HL-60 (cell line): ENCODE measurements around the gene HAGHL.

Experiments
- DNase-seq, 2 experiments: peaks; one replicate each; pipeline ENCODE4 v3.0.0-alpha.2; 2010 to 2020; ENCODE audit warnings: low read depth in 1 of 2, low spot score in 1 of 2
- H3K27ac ChIP-seq: fragments of 250-450 bp; sonication (Bioruptor Pico); replicated peaks from 2 replicates; pipeline ENCODE4 v1.5.1; 2020; ENCODE audit warnings: mild to moderate bottlenecking, moderate library complexity
- H3K27me3 ChIP-seq: fragments of 250-450 bp; sonication (Bioruptor Pico); 2 replicates; pipeline ENCODE4 v1.5.1; 2021; ENCODE audit warnings: mild to moderate bottlenecking, moderate library complexity; ENCODE audit not compliant: insufficient read depth, poor library complexity, severe bottlenecking
- H3K4me3 ChIP-seq: replicated peaks from 2 replicates; pipeline ENCODE4 v1.5.1; 2011; ENCODE audit warnings: mild to moderate bottlenecking, control low read depth, low read length; ENCODE audit not compliant: insufficient read depth
- CTCF ChIP-seq: IDR thresholded peaks from one replicate; pipeline ENCODE4 v1.5.1; 2011; ENCODE audit warnings: low read length, control low read depth, inconsistent platforms; ENCODE audit not compliant: insufficient read depth
- GABPA ChIP-seq: IDR thresholded peaks from 2 replicates; pipeline ENCODE4 v1.6.1; 2012; ENCODE audit warnings: low read depth
- POLR2AphosphoS5 ChIP-seq: IDR thresholded peaks from 2 replicates; pipeline ENCODE4 v1.6.1; 2012; ENCODE audit warnings: low read depth
- SPI1 ChIP-seq: IDR thresholded peaks from 2 replicates; pipeline ENCODE4 v1.6.1; 2012; ENCODE audit warnings: low read depth, mild to moderate bottlenecking, borderline replicate concordance
- TF ChIP-seq, protein P1 (sequence below): IDR thresholded peaks from 2 replicates; pipeline ENCODE4 v1.6.1; 2012; ENCODE audit warnings: low read depth; ENCODE audit not compliant: insufficient replicate concordance

HAGHL gene

GRCh38 chr16:759110-759910 lies 32.4 kb downstream of the HAGHL start:
- Histone ChIP-seq H3K4me3 (no peak overlapping the region), H3K27me3 (no peaks in the 10 kb centered on the region), H3K27ac (no peak overlapping the region)
- DNase-seq: no peak
- no peak for TF ChIP-seq SPI1
- no peak for TF ChIP-seq CTCF

DNA sequence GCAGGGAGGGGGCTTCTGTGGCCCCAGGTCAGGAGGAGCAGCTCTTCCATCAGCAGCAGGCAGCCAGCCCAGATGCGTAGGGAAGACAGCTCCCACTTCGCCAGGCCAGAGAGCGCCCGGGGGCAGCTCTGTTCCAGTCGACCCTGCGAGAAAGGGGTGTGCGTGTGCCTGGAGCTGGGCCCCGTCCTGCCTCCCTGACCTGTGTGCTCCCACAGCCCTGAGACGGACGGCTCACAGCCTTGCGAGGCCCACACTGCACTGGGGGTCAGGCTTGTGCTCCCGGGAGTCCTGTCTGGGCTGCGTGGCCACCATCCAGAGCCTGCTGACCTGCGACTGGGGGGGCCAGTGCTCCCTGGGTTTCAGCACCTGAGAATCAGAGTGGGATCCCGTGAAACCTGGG lies 33.2 kb downstream of the HAGHL start:
- DNase-seq: no peak
- H3K4me3 ChIP-seq: no peak overlapping the region
- no peak overlapping the region for H3K27ac ChIP-seq
- no peak for TF ChIP-seq SPI1
- TF ChIP-seq CTCF: no peak
- TF ChIP-seq, protein P1, sequence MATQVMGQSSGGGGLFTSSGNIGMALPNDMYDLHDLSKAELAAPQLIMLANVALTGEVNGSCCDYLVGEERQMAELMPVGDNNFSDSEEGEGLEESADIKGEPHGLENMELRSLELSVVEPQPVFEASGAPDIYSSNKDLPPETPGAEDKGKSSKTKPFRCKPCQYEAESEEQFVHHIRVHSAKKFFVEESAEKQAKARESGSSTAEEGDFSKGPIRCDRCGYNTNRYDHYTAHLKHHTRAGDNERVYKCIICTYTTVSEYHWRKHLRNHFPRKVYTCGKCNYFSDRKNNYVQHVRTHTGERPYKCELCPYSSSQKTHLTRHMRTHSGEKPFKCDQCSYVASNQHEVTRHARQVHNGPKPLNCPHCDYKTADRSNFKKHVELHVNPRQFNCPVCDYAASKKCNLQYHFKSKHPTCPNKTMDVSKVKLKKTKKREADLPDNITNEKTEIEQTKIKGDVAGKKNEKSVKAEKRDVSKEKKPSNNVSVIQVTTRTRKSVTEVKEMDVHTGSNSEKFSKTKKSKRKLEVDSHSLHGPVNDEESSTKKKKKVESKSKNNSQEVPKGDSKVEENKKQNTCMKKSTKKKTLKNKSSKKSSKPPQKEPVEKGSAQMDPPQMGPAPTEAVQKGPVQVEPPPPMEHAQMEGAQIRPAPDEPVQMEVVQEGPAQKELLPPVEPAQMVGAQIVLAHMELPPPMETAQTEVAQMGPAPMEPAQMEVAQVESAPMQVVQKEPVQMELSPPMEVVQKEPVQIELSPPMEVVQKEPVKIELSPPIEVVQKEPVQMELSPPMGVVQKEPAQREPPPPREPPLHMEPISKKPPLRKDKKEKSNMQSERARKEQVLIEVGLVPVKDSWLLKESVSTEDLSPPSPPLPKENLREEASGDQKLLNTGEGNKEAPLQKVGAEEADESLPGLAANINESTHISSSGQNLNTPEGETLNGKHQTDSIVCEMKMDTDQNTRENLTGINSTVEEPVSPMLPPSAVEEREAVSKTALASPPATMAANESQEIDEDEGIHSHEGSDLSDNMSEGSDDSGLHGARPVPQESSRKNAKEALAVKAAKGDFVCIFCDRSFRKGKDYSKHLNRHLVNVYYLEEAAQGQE: no peak
- no peak for TF ChIP-seq POLR2AphosphoS5
- TF ChIP-seq GABPA: no peak
- H3K27me3 ChIP-seq: no peaks in the 10 kb centered on the region

- Histone ChIP-seq H3K27me3 (no peaks in the 10 kb centered on the region), H3K27ac (no peak within 1 kb of the TSS), H3K4me3 (no peak within 1 kb of the TSS)
- TF ChIP-seq, protein P1: no peak
- TF ChIP-seq POLR2AphosphoS5: no peak
- no peak for TF ChIP-seq SPI1
- TF ChIP-seq CTCF: no peak
- TF ChIP-seq GABPA: no peak
- no peak for DNase-seq
Observed at GRCh38 chr16:760545-761343, 33.8 kb downstream of the HAGHL start, which contains the start of gene MSLN. TSS of gene MSLN (plus strand) at chr16:760734. CDS start at chr16:762681, 1,947 bp downstream.
